ENCODE results near the gene LONP1. TPM values are rescaled to one million over a fixed set of nuclear protein-coding genes. Genes with fewer than 3 reads are reported as not detected.

Gene LONP1
- total and polyA plus RNA-seq, 4 donors = 32.3 to 83.9 (median 57.5) TPM

DNA sequence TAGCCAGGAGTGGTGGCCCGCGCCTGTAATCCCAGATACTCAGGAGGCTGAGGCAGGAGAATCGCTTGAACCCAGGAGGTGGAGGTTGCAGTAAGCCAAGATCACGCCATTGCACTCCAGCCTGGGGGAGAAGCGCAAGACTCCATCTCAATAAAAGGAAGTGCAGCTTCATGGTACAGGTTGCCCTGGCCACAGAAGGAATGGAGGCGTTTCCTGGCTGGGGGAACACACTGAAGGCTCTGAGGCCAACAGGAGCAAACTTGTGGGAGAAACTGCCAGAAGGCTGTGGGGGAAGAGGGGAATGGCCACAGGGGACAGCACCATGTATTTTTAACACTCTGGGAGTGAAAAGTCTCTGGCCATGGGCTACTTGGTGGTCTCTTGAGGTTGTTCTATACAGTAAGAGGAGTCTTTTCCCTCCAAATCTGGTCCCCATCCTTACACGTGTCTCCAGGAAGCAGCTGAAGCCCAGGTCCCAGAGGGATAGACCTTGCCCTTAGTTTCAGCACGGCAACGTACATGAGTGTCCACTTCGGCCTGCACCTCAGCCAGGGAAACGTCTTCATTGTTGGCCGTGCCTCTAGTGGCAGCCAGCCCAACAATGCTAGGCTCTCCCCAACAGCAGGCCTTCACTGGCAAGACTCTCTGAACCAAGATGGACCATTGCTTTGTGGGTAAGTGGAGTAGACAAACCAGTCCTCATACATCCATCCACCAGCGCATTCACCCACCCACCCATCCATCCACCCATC, 47.1 kb downstream of the LONP1 start:
- Histone ChIP-seq H3K36me3 (ENCODE audit: control insufficient read depth in 4 of 4, insufficient read depth in 3 of 4, low read depth in 1 of 4, low read length in 3 of 4) (peaks cover 5 to 22% (median 16%) of the 10 kb centered on the region in 4 donors), H3K27me3 (ENCODE audit: control insufficient read depth in 4 of 4, insufficient read depth in 4 of 4, low read length in 3 of 4) (no peaks in the 10 kb centered on the region), H3K9me3 (ENCODE audit: control insufficient read depth in 4 of 4, low read length in 3 of 4) (no peaks in the 10 kb centered on the region), H3K27ac (ENCODE audit: low read depth in 1 of 2, low read length in 2 of 2) (no peak overlapping the region), H3K4me3 (ENCODE audit: low read depth in 1 of 3, low read length in 3 of 3) (no peak overlapping the region), H3K4me1 (ENCODE audit: control insufficient read depth in 4 of 4, insufficient read depth in 4 of 4, low read length in 3 of 4) (no peaks in the 10 kb centered on the region), H3K9ac (ENCODE audit: low read depth in 1 of 2, low read length in 2 of 2) (no peak overlapping the region)
- 92% methylated on average over 13 of the region's 13 CpGs for WGBS
- no peak for DNase-seq (ENCODE audit: low spot score)
- TF ChIP-seq RXRA (IDR thresholded peaks at IDR 0.05) (no peak), EGR1 (IDR thresholded peaks at IDR 0.05; ENCODE audit: low read depth in 2 of 2) (no peak), HNF4G (IDR thresholded peaks at IDR 0.05) (no peak), SP1 (IDR thresholded peaks at IDR 0.05) (no peak), FOXA2 (IDR thresholded peaks at IDR 0.05) (no peak), RAD21 (IDR thresholded peaks at IDR 0.05) (no peak), YY1 (IDR thresholded peaks at IDR 0.05) (no peak), JUND (IDR thresholded peaks at IDR 0.05) (no peak), GABPA (IDR thresholded peaks at IDR 0.05 in 1 of 2, conservative IDR thresholded peaks at IDR 0.05 in 1 of 2) (no peak), HNF4A (conservative IDR thresholded peaks at IDR 0.05) (no peak), REST (IDR thresholded peaks at IDR 0.05) (no peak), NR2F2 (IDR thresholded peaks at IDR 0.05) (no peak), ATF3 (IDR thresholded peaks at IDR 0.05) (no peak), CTCF (IDR thresholded peaks at IDR 0.05; ENCODE audit: low read depth, low read length, missing input control) (no peak)
- TF ChIP-seq, protein P1, sequence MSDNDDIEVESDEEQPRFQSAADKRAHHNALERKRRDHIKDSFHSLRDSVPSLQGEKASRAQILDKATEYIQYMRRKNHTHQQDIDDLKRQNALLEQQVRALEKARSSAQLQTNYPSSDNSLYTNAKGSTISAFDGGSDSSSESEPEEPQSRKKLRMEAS (IDR thresholded peaks at IDR 0.05) = no peak
- TF ChIP-seq, protein P2, sequence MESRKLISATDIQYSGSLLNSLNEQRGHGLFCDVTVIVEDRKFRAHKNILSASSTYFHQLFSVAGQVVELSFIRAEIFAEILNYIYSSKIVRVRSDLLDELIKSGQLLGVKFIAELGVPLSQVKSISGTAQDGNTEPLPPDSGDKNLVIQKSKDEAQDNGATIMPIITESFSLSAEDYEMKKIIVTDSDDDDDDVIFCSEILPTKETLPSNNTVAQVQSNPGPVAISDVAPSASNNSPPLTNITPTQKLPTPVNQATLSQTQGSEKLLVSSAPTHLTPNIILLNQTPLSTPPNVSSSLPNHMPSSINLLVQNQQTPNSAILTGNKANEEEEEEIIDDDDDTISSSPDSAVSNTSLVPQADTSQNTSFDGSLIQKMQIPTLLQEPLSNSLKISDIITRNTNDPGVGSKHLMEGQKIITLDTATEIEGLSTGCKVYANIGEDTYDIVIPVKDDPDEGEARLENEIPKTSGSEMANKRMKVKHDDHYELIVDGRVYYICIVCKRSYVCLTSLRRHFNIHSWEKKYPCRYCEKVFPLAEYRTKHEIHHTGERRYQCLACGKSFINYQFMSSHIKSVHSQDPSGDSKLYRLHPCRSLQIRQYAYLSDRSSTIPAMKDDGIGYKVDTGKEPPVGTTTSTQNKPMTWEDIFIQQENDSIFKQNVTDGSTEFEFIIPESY (IDR thresholded peaks at IDR 0.05) = no peak

Measured in liver (tissue), 9 donors.